Activated naive CD4-positive, alpha-beta T cell treated with anti-CD3 and anti-CD28 coated beads, Interleukin-2, amount 10 ng/mL, durations not matched to agents 7 days and 5 days (primary cell): ENCODE data around the gene TTLL5.
"Not testable (repeated sequence)": the region's sequence is repeated elsewhere in the genome, so short reads cannot be mapped to it uniquely, and the experiment has no call there.

ENCODE experiments used
- CTCF ChIA-PET: fragments of 350-600 bp; sonication (Branson Sonifier 250); formaldehyde crosslinking; loops from one replicate; lab custom pipeline; 2021; ENCODE audit warnings: antibody characterized with exemption; lab: Charles Lee
- DNase-seq: peaks from one replicate; pipeline ENCODE4 v3.0.0-alpha.2; 2020
- H3K27ac Mint-ChIP-seq: one replicate; pipeline ENCODE4 v1.8.0; 2021; ENCODE audit warnings: mild to moderate bottlenecking, moderate library complexity, mixed read lengths
- H3K27me3 Mint-ChIP-seq: one replicate; pipeline ENCODE4 v1.8.0; 2021; ENCODE audit warnings: mild to moderate bottlenecking, mixed read lengths
- H3K36me3 Mint-ChIP-seq: one replicate; pipeline ENCODE4 v1.8.0; 2021; ENCODE audit warnings: mixed read lengths
- H3K4me1 Mint-ChIP-seq: one replicate; pipeline ENCODE4 v1.8.0; 2021; ENCODE audit warnings: mixed read lengths
- H3K4me3 Mint-ChIP-seq: one replicate; pipeline ENCODE4 v1.8.0; 2021; ENCODE audit warnings: mild to moderate bottlenecking, moderate library complexity, mixed read lengths
- H3K9me3 Mint-ChIP-seq: one replicate; pipeline ENCODE4 v1.8.0; 2021; ENCODE audit warnings: mixed read lengths

TTLL5 gene

DNA sequence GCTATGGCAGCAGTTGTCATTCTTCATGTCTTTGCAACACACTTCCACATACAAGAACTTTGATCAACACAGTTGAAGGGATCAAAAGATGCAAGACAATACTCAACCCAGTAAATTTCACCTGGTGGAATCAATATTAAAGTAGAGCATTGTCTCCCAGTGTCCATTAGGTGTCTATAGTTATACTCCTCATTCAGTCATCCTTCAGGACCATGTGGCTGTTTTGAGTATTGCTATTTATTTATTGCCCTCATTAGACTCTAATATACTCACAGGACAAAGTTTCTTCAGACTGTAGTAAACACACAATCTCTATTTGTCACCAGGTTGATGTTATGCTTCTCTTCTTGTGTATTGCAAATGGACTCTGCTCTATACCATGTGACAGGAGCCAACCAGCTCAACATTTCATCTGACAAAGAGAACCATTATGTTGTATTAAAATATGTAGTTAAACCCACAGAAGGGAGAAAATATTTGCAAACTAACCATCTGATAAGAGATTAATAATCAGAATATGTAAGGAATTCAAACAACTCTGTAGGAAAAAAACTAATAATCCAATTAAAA lies 174.2 kb downstream of the TTLL5 start:
- DNase-seq, result no peak
- H3K27me3 Mint-ChIP-seq, result no peaks in the 10 kb centered on the region
- peaks cover 12% of the 10 kb centered on the region for H3K9me3 Mint-ChIP-seq
- CTCF ChIA-PET, result no interaction called here
- peaks cover 25% of the 10 kb centered on the region for H3K4me1 Mint-ChIP-seq
- H3K27ac Mint-ChIP-seq, result no peak overlapping the region
- peaks cover 36% of the 10 kb centered on the region for H3K36me3 Mint-ChIP-seq
- no peak overlapping the region for H3K4me3 Mint-ChIP-seq

DNA sequence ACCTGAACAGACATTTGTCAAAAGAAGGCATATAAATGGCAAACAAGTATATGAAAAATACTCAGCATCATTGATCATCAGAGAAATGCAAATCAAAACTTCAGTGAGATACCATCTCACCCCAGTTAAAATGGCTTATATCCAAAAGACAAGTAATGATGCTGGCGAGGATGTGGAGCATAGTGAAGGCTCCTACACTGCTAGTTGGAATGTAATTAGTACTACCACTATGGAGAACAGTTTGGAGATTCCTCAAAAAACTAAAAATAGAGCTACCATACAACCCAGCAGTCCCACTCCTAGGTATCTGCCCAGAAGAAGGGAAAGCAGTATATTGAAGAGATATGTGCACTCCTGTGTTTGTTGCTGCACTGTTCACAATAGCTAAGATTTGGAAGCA lies 174.7 kb downstream of the TTLL5 start:
- peaks cover 36% of the 10 kb centered on the region for H3K36me3 Mint-ChIP-seq
- CTCF ChIA-PET, result no interaction called here
- H3K4me3 Mint-ChIP-seq, result no peak overlapping the region

GRCh38 chr14:75837151-75837787 lies 176.2 kb downstream of the TTLL5 start:
- Mint-ChIP-seq H3K4me3 (no peak overlapping the region), H3K9me3 (peaks cover 12% of the 10 kb centered on the region), H3K4me1 (peaks cover 9% of the 10 kb centered on the region), H3K27me3 (no peaks in the 10 kb centered on the region), H3K27ac (no peak overlapping the region), H3K36me3 (peaks cover 39% of the 10 kb centered on the region)
- CTCF ChIA-PET, result no interaction called here
- DNase-seq, result no peak

More for the DNA sequence above, 174.7 kb downstream of the TTLL5 start:
- no peak for DNase-seq
- peaks cover 22% of the 10 kb centered on the region for H3K4me1 Mint-ChIP-seq
- H3K27me3 Mint-ChIP-seq, result no peaks in the 10 kb centered on the region
- peaks cover 12% of the 10 kb centered on the region for H3K9me3 Mint-ChIP-seq
- no peak overlapping the region for H3K27ac Mint-ChIP-seq

GRCh38 chr14:75840911-75841310 lies 179.9 kb downstream of the TTLL5 start:
- Mint-ChIP-seq H3K27me3 (no peaks in the 10 kb centered on the region), H3K4me3 (no peak overlapping the region), H3K9me3 (peaks cover 12% of the 10 kb centered on the region), H3K4me1 (no peaks in the 10 kb centered on the region), H3K36me3 (peaks cover 27% of the 10 kb centered on the region), H3K27ac (no peak overlapping the region)
- CTCF ChIA-PET, result no interaction called here
- DNase-seq, result no peak

GRCh38 chr14:75842551-75842950 lies 181.5 kb downstream of the TTLL5 start:
- H3K36me3 Mint-ChIP-seq, result peaks cover 22% of the 10 kb centered on the region
- CTCF ChIA-PET, result no interaction called here
- no peaks in the 10 kb centered on the region for H3K4me1 Mint-ChIP-seq
- no peaks in the 10 kb centered on the region for H3K27me3 Mint-ChIP-seq
- peaks cover 12% of the 10 kb centered on the region for H3K9me3 Mint-ChIP-seq
- H3K4me3 Mint-ChIP-seq, result no peak overlapping the region
- H3K27ac Mint-ChIP-seq, result no peak overlapping the region
- DNase-seq, result no peak

- no peak overlapping the region for H3K4me3 Mint-ChIP-seq
- H3K27ac Mint-ChIP-seq, result no peak overlapping the region
- CTCF ChIA-PET, result no interaction called here
- H3K4me1 Mint-ChIP-seq, result no peaks in the 10 kb centered on the region
- H3K9me3 Mint-ChIP-seq, result peaks cover 2% of the 10 kb centered on the region
- DNase-seq, result no peak
- H3K36me3 Mint-ChIP-seq, result peaks cover 8% of the 10 kb centered on the region
- no peaks in the 10 kb centered on the region for H3K27me3 Mint-ChIP-seq
Measured at GRCh38 chr14:75844486-75844885, 183.4 kb downstream of the TTLL5 start.

DNA sequence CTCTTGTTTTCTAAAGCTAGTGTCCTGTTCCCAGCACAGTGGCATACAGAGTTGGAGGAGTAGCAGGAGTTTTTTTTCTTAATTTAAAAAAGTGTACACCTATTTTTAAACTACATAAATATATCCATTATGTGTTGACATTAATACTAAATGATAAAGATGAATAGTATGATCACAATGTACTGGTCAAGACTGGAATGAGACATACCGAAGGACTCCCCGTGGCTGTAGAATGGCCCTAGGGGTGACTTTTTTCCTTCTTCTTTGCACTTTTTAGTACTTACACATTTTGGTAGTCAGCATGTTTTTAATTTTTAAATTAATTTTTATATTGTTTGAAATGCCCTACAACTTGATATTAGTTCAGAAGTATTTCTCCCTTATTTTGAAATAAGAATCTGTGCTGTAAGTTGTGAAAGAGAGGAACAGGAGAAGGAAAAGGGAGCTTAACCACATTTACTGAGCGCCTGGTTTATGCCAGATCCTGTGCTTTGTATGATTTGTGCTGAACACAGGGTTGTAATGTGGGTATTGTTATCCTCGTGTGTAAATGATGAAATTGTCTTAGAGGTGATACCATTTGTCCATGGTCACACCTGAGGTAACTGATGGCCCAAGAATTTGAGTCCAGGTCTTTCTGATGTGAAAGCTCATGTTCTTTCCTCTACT lies 184.2 kb downstream of the TTLL5 start:
- no peak overlapping the region for H3K4me3 Mint-ChIP-seq
- no peaks in the 10 kb centered on the region for H3K9me3 Mint-ChIP-seq
- no peak overlapping the region for H3K27ac Mint-ChIP-seq
- H3K36me3 Mint-ChIP-seq, result peaks cover 3% of the 10 kb centered on the region
- CTCF ChIA-PET, result no interaction called here
- no peaks in the 10 kb centered on the region for H3K27me3 Mint-ChIP-seq
- no peak for DNase-seq
- H3K4me1 Mint-ChIP-seq, result no peaks in the 10 kb centered on the region

DNA sequence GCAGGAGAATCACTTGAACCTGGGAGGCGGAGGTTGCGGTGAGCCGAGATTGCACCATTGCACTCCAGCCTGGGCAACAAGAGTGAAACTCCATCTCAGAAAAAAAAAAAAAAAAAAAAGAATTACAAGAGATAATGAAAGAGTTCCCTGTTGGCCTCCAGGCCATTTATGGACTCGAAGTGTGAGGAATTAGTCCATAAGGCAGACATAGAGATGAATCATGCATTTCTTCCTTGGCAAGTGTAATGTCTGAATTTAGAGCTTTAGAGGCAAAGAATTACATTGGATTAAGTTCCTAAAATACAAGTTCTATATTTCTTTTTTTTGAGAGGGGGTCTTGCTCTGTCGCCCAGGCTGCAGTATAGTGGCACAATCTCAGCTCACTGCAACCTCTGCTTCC lies 185.6 kb downstream of the TTLL5 start:
- CTCF ChIA-PET, H3K36me3 Mint-ChIP-seq, H3K4me3 Mint-ChIP-seq, H3K27me3 Mint-ChIP-seq, DNase-seq, H3K4me1 Mint-ChIP-seq, H3K27ac Mint-ChIP-seq, H3K9me3 Mint-ChIP-seq: not testable (repeated sequence)

- H3K27ac Mint-ChIP-seq, result no peak overlapping the region
- CTCF ChIA-PET, result interaction anchor here (1.2 kb wide), 1 partner anchor 59 kb away, joined by 4 read pairs; no protein-coding TSS in a partner anchor
- H3K4me3 Mint-ChIP-seq, result no peak overlapping the region
- no peaks in the 10 kb centered on the region for H3K9me3 Mint-ChIP-seq
- no peaks in the 10 kb centered on the region for H3K36me3 Mint-ChIP-seq
- no peaks in the 10 kb centered on the region for H3K4me1 Mint-ChIP-seq
- DNase-seq, result no peak
- H3K27me3 Mint-ChIP-seq, result no peaks in the 10 kb centered on the region
Measured at GRCh38 chr14:75847584-75847983, 186.5 kb downstream of the TTLL5 start.

GRCh38 chr14:75848167-75848913 lies 187.3 kb downstream of the TTLL5 start:
- Mint-ChIP-seq H3K36me3 (no peaks in the 10 kb centered on the region), H3K27ac (no peak overlapping the region), H3K4me1 (no peaks in the 10 kb centered on the region), H3K4me3 (no peak overlapping the region), H3K9me3 (no peaks in the 10 kb centered on the region), H3K27me3 (no peaks in the 10 kb centered on the region)
- CTCF ChIA-PET, result interaction anchor here (1.2 kb wide), 1 partner anchor 59 kb away, joined by 4 read pairs; no protein-coding TSS in a partner anchor
- DNase-seq, result no peak

- no peak for DNase-seq
- CTCF ChIA-PET, result no interaction called here
- Mint-ChIP-seq H3K4me1 (no peaks in the 10 kb centered on the region), H3K27ac (no peak overlapping the region), H3K27me3 (no peaks in the 10 kb centered on the region), H3K4me3 (no peak overlapping the region), H3K9me3 (no peaks in the 10 kb centered on the region), H3K36me3 (no peaks in the 10 kb centered on the region)
Measured at GRCh38 chr14:75849300-75849895, 188.4 kb downstream of the TTLL5 start.

DNA sequence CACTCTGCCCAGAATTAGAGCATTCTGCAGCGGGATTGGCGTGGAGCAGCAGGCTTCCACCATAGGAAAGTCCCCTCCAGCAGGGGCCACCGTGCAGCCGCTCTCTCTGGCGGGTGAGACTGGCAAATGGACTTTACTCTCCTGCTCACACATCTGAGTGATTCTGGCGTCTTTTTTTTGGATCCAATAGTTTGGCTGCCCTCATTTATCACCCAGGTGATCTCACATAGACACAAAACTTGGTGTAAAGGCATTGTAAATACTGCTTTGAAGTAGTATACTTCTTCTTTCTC lies 190.5 kb downstream of the TTLL5 start:
- Mint-ChIP-seq H3K4me3 (no peak overlapping the region), H3K9me3 (no peaks in the 10 kb centered on the region), H3K27me3 (no peaks in the 10 kb centered on the region), H3K4me1 (no peaks in the 10 kb centered on the region), H3K36me3 (peaks cover 6% of the 10 kb centered on the region), H3K27ac (no peak overlapping the region)
- no peak for DNase-seq
- CTCF ChIA-PET, result no interaction called here

DNA sequence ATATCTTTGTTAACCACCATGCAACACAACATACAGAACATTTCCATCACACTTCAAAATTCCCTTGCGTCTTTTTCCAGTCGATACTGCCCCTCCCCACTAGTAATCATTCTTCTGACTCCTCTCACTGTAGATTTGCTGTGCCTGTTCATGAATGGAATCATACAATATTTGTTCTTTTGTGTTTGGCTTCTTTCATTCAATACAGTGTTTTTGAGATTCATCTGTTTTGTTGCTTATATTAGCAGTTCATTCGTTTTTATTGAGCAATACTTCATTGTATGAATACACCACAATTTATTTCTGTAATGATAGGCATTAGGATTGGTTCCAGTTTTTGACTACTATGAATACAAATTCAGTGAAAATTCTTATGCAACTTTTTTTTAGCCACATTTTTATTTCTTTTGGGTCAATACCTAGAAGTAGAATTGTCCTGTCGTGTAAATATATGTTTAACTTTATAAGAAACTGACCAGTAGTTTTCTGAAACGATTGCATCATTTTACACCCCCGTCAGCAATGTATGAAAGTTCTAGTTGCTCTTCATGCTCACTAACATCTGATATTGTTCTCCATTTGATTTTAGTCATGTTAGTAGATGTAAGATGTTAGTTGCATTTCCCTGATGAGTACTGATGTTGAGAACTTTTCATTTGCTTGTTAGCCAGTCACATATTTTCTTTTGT lies 193.2 kb downstream of the TTLL5 start:
- Mint-ChIP-seq H3K36me3 (peaks cover 6% of the 10 kb centered on the region), H3K9me3 (no peaks in the 10 kb centered on the region), H3K4me1 (no peaks in the 10 kb centered on the region), H3K4me3 (no peak overlapping the region), H3K27ac (no peak overlapping the region), H3K27me3 (no peaks in the 10 kb centered on the region)
- CTCF ChIA-PET, result no interaction called here
- no peak for DNase-seq

- no peaks in the 10 kb centered on the region for H3K27me3 Mint-ChIP-seq
- no peak overlapping the region for H3K27ac Mint-ChIP-seq
- no peak overlapping the region for H3K4me3 Mint-ChIP-seq
- H3K36me3 Mint-ChIP-seq, result peaks cover 6% of the 10 kb centered on the region
- CTCF ChIA-PET, result no interaction called here
- H3K9me3 Mint-ChIP-seq, result no peaks in the 10 kb centered on the region
- no peak for DNase-seq
- H3K4me1 Mint-ChIP-seq, result peaks cover 2% of the 10 kb centered on the region
Measured at GRCh38 chr14:75857199-75857598, 196.2 kb downstream of the TTLL5 start.
